Mesodermal cell (in vitro differentiated cells): ENCODE measurements around the gene LRRC72.
"Not testable (repeated sequence)": the region's sequence is repeated elsewhere in the genome, so short reads cannot be mapped to it uniquely, and the experiment has no call there.

Experiments used
- H3K27ac ChIP-seq: 2 replicates; pipeline ENCODE4 v1.7.0; 2013; ENCODE audit warnings: mild to moderate bottlenecking, low read depth, low read length, moderate library complexity; ENCODE audit not compliant: severe bottlenecking
- H3K36me3 ChIP-seq: 2 replicates; pipeline ENCODE4 v1.7.1; 2013; ENCODE audit warnings: mild to moderate bottlenecking, low read length, moderate library complexity; ENCODE audit not compliant: control insufficient read depth, insufficient read depth
- H3K4me1 ChIP-seq: one replicate; pipeline ENCODE4 v1.7.1; 2013; ENCODE audit warnings: mild to moderate bottlenecking, low read length; ENCODE audit not compliant: insufficient read depth, control insufficient read depth, poor library complexity, severe bottlenecking
- H3K4me3 ChIP-seq: 2 replicates; pipeline ENCODE4 v1.7.0; 2013; ENCODE audit warnings: low read length, control low read depth, mild to moderate bottlenecking; ENCODE audit not compliant: insufficient read depth, poor library complexity, severe bottlenecking; ENCODE audit errors: extremely low read depth
- H3K9me3 ChIP-seq: 2 replicates; pipeline ENCODE4 v1.7.1; 2013; ENCODE audit warnings: mild to moderate bottlenecking, low read length, moderate library complexity; ENCODE audit not compliant: control insufficient read depth
- WGBS, 2 experiments: methylation state at CpG; one replicate each; pipeline ENCODE4 v1.1.5; 2013; ENCODE audit warnings: missing lambda C conversion rate in 2 of 2; ENCODE audit not compliant: insufficient coverage in 2 of 2; 5-methylcytosine and 5-hydroxymethylcytosine counted together

LRRC72 gene

DNA sequence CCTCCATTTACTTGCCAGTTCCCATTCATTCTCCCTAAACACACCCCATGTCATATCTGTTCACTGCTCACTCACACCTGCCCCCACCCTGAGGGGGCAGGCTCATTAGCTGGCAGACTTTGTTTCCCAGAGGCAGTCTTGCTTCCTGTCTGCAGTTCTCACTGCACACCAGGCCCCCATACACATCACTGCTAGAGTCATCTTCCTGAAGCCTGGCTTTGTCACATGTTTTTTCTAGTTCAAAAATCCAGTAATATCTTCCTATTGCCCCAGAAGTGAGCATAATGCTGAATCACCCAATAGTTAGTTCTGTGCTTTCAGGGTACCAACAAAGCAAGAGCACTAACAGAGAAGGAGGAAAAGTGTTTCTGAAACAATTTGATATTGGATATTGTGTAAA is 1.9 kb downstream of the LRRC72 start:
- Histone ChIP-seq H3K27ac (no peak overlapping the region), H3K36me3 (no peaks in the 10 kb centered on the region), H3K4me3 (no peak overlapping the region), H3K9me3 (no peaks in the 10 kb centered on the region), H3K4me1 (no peaks in the 10 kb centered on the region)

DNA sequence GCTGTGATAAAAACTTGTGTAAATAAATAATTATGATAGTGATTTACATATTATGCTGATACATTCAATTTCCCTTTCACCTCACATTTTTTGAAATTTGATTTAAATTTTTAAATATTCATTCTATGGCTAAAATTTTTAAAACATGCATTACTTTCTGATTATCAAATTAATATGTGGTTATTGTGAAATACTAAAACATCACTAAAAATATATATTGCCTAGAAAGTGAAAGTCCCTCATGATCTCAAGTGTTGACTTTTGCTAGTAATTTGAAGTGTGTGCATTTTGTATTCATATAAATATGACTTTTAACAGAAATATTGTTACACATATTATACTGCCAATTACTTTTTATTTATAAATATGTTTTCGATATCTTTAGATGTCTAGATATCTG is 3.1 kb downstream of the LRRC72 start:
- Histone ChIP-seq H3K9me3 (no peaks in the 10 kb centered on the region), H3K36me3 (no peaks in the 10 kb centered on the region), H3K27ac (no peak overlapping the region), H3K4me3 (no peak overlapping the region), H3K4me1 (no peaks in the 10 kb centered on the region)
- no CpG with 5 or more reads among the region's 1 CpG for WGBS, 2 experiments

- Histone ChIP-seq H3K4me3 (no peak overlapping the region), H3K9me3 (no peaks in the 10 kb centered on the region), H3K36me3 (no peaks in the 10 kb centered on the region), H3K27ac (no peak overlapping the region), H3K4me1 (no peaks in the 10 kb centered on the region)
- WGBS, 2 experiments = no CpG with 5 or more reads among the region's 1 CpG
These were observed 5.1 kb downstream of the LRRC72 start for GRCh38 chr7:16531707-16532106.

GRCh38 chr7:16532272-16532671 is 5.6 kb downstream of the LRRC72 start:
- no CpG with 5 or more reads among the region's 1 CpG for WGBS, 2 experiments
- Histone ChIP-seq H3K36me3 (no peaks in the 10 kb centered on the region), H3K27ac (no peak overlapping the region), H3K4me1 (no peaks in the 10 kb centered on the region), H3K9me3 (no peaks in the 10 kb centered on the region), H3K4me3 (no peak overlapping the region)

DNA sequence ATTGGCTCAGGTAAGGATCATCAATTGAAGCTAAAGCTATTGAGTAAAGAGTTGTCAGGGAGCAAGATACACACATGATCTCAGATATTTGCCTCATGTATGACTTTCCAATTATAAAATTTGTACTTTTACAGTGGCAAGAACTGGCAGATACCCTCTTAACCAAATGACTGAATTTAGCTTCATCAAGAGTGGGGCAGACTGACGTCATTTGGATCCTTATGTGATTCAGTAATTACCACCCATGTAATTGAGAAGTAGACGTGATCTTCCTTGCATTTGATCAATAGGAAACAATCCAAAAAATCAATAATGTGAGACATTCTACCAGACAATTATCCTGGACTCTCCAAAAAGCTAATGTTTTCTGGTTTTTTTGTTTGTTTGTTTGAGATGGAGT is 8.9 kb downstream of the LRRC72 start:
- no peaks in the 10 kb centered on the region for H3K4me1 ChIP-seq

DNA sequence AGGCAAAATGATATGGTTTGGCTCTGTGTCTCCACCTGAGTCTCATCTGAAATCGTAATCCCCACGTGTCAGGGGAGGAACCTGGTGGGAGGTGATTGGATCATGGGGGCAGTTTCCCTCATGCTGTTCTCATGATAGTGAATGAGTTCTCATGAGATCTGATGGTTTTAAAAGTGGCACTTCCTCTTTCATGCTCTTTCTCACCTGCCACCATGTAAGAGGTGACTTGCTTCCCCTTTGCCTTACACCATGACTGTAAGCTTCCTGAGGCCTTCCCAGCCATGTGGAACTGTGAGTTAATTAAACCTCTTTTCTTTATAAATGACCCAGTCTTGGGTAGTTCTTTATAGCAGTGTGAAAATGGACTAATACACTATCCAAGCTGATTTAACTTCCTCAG is 13.9 kb downstream of the LRRC72 start:
- 100% methylated on average over 2 of the region's 2 CpGs for WGBS, 2 experiments

More for the DNA sequence above, 8.9 kb downstream of the LRRC72 start:
- no peaks in the 10 kb centered on the region for H3K9me3 ChIP-seq
- H3K4me3 ChIP-seq = no peak overlapping the region
- H3K27ac ChIP-seq = no peak overlapping the region
- H3K36me3 ChIP-seq = no peaks in the 10 kb centered on the region
- WGBS, 2 experiments = 92% methylated on average over 2 of the region's 2 CpGs; no CpG with 5 or more reads in 1 of the 2 experiments

GRCh38 chr7:16542401-16542800 is 15.8 kb downstream of the LRRC72 start:
- Histone ChIP-seq H3K27ac (no peak overlapping the region), H3K4me1 (no peaks in the 10 kb centered on the region), H3K4me3 (no peak overlapping the region), H3K9me3 (no peaks in the 10 kb centered on the region), H3K36me3 (no peaks in the 10 kb centered on the region)
- WGBS, 2 experiments = 89 to 92% methylated on average over 2 of the region's 2 CpGs

More for the DNA sequence above, 13.9 kb downstream of the LRRC72 start:
- H3K4me3 ChIP-seq, H3K9me3 ChIP-seq, H3K27ac ChIP-seq, H3K4me1 ChIP-seq, H3K36me3 ChIP-seq: not testable (repeated sequence)

- no peak overlapping the region for H3K27ac ChIP-seq
- 94 to 100% methylated on average over 1 to 2 of the region's 2 CpGs for WGBS, 2 experiments
- no peak overlapping the region for H3K4me3 ChIP-seq
- H3K36me3 ChIP-seq = no peaks in the 10 kb centered on the region
- no peaks in the 10 kb centered on the region for H3K9me3 ChIP-seq
- no peaks in the 10 kb centered on the region for H3K4me1 ChIP-seq
These were observed 16.8 kb downstream of the LRRC72 start for GRCh38 chr7:16543456-16543855.

- 80 to 91% methylated on average over 6 to 7 of the region's 7 CpGs for WGBS, 2 experiments
- no peaks in the 10 kb centered on the region for H3K4me1 ChIP-seq
- H3K36me3 ChIP-seq = no peaks in the 10 kb centered on the region
- no peak overlapping the region for H3K4me3 ChIP-seq
- H3K9me3 ChIP-seq = no peaks in the 10 kb centered on the region
- no peak overlapping the region for H3K27ac ChIP-seq
These were observed 20.4 kb downstream of the LRRC72 start for GRCh38 chr7:16546921-16547505.

DNA sequence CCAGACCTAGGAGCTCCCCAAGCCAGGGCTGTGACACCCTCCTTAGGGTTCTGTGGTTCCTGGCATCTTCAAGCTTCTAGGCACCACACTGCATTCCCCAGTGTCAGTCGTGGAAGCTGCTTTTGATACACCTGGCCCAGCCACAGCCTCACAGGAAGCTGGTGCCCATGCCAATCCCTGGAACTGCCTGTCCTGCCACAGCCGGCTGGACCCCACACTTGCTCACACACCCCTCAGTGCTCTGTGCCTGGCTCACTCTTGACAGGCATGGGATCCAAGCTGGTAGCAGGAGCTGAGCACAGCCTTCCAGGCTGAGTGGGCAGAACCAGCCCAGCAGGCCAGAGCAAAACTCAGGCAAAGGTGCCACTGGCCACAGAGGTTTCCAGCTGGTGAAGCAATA is 21.8 kb downstream of the LRRC72 start:
- H3K9me3 ChIP-seq = no peaks in the 10 kb centered on the region
- H3K4me3 ChIP-seq = no peak overlapping the region
- no peaks in the 10 kb centered on the region for H3K36me3 ChIP-seq
- H3K4me1 ChIP-seq = no peaks in the 10 kb centered on the region
- WGBS, 2 experiments = 88 to 89% methylated on average over 1 to 2 of the region's 2 CpGs
- H3K27ac ChIP-seq = no peak overlapping the region

GRCh38 chr7:16550671-16551070 is 24.0 kb downstream of the LRRC72 start:
- H3K27ac ChIP-seq = no peak overlapping the region
- H3K36me3 ChIP-seq = no peaks in the 10 kb centered on the region
- H3K4me3 ChIP-seq = no peak overlapping the region
- H3K9me3 ChIP-seq = no peaks in the 10 kb centered on the region
- no CpG with 5 or more reads among the region's 1 CpG for WGBS, 2 experiments
- H3K4me1 ChIP-seq = no peaks in the 10 kb centered on the region
